Hepatocyte (in vitro differentiated cells): Measurements from ENCODE around the gene GPC5.

ENCODE experiments used
- CTCF ChIP-seq: fragments of 200-600 bp; sonication (generic); IDR thresholded peaks from 2 replicates; pipeline ENCODE4 v1.5.1; 2016; ENCODE audit warnings: antibody characterized with exemption, mild to moderate bottlenecking; ENCODE audit not compliant: poor library complexity
- EZH2 ChIP-seq: fragments of 200-600 bp; sonication (generic); IDR thresholded peaks from 2 replicates; pipeline ENCODE4 v1.6.1; 2016; ENCODE audit warnings: antibody characterized with exemption, mild to moderate bottlenecking, borderline replicate concordance
- EZH2phosphoT487 ChIP-seq: fragments of 200-600 bp; sonication (generic); IDR thresholded peaks from one replicate; pipeline ENCODE4 v1.6.1; 2018; ENCODE audit warnings: antibody characterized with exemption, mild to moderate bottlenecking, low read depth, moderate library complexity; ENCODE audit not compliant: unreplicated experiment, severe bottlenecking

- no peak for TF ChIP-seq CTCF
- no peak for TF ChIP-seq EZH2
- TF ChIP-seq EZH2phosphoT487, result no peak
Observed at GRCh38 chr13:92137520-92137919, 739.1 kb downstream of the GPC5 start.
